ENCODE data around the gene RNU5D-1. TPM values are rescaled to one million over a fixed set of nuclear protein-coding genes. Genes with fewer than 3 reads are reported as not detected.
"Not testable (repeated sequence)": the region's sequence is repeated elsewhere in the genome, so short reads cannot be mapped to it uniquely, and the experiment has no call there.

RNU5D-1 gene
- total RNA-seq, 1 experiment from 2014 or later = not detected

DNA sequence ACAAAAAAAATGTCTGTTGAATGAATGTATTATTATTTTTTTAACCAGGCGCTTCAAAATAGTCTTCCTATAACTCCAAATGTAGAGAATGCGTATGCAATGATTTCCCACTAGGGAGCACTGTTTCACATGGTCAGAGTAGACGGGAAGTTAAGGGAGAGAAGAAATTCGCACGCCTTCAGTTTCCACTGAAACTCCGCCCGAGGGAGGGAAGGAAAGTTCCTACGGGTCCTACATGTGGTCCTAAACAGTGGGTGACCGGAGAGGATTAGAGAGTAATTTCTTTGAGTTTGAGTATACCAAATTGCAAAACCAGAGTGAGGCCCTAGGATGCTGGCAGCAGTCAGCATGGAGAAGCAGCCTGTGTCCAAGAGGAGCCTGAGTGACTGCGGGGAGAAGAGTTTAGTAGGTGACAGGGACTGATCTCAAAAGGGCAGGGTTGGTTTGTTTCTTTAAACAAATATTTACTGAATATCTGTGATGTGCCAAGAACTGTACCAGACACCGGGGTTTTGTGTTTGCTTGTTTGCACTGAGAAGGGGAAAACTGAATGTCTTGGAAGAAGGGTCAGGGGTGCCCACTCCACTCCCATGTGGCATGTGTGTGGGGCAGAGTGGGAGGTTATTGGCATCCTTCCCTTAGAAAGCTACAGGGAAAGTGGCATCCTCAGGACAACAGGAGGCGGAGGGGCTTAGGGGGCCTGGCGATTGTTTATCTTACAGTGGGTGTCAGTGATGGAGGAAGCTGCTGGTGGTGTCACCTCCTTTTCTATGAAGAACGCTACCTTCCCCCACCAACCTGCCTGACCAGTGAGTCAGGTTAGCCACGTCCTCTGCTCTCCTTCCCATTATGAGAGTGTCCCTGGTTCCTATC, 22.8 kb downstream of the RNU5D-1 start:
- in situ Hi-C loops (cut with HindIII; ENCODE audit: low pct_unique_long_range_greater_than_20kb, low sequenced_read_pairs) = no loop called here
- DNase-seq (ENCODE audit: low read depth) = peak; percentile 41

DNA sequence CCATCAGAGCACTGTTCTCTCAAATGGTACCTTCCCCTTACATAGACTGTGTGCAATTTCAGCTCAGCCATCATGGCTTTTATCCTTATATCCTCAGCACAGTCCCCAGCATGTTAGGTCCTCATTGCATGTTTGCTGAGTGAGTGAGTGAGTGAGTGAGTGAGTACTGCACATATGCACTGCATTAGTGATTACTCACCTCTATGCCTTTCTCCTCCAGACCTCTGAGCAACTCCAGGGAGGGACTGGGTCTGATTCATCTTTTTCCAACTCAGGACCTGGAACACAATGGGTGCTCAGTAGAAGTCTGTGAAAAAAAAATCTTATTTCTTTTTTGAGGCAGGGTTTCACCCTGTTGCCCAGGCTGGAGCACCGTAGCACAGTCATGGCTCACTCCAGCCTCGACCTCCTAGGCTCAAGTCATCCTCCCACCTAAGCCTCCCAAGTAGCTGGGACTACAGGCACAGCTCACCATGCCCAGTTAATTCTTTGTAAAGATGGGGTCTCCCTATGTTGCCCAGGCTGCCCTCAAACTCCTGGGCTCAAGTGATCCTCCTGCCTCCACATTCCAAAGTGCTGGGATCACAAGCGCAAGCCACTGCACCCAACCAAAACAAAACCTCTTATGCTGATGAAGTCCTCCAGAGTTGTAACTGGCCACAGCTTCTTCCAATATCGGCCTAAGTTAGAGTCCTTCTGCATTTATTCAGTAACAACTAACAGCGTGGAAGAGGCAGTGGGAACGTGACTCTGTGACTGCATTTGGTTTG, 23.7 kb downstream of the RNU5D-1 start:
- peak; percentile 60 for DNase-seq (ENCODE audit: low read depth)

DNA sequence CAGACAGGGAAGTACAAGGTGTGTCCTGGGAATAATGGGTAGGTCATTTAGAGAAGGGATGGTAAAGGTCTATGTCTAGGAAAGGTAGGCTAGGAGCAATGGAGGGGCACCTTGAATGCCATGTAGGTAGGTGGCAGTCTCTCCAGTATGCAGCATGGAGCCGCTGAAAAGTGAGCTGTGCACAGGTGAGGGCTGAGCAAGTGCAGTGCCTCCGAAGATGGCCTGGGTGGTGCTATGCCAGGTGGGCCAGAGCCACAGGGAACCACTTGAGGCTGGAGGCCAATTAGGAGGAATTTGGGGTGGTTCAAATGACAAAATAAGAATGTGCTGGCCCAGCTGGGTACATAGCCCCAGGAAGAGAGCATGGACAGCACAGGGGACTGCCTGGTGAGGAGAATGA, 25.0 kb downstream of the RNU5D-1 start:
- no peak for DNase-seq (ENCODE audit: low read depth)
- in situ Hi-C loops (cut with HindIII; ENCODE audit: low pct_unique_long_range_greater_than_20kb, low sequenced_read_pairs) = no loop called here

More for the DNA sequence above, 23.7 kb downstream of the RNU5D-1 start:
- in situ Hi-C loops (cut with HindIII; ENCODE audit: low pct_unique_long_range_greater_than_20kb, low sequenced_read_pairs) = no loop called here

GRCh38 chr1:44705470-44705869, 25.5 kb downstream of the RNU5D-1 start:
- DNase-seq (ENCODE audit: low read depth) = no peak
- in situ Hi-C loops (cut with HindIII; ENCODE audit: low pct_unique_long_range_greater_than_20kb, low sequenced_read_pairs) = no loop called here

- in situ Hi-C loops (cut with HindIII; ENCODE audit: low pct_unique_long_range_greater_than_20kb, low sequenced_read_pairs) = no loop called here
- DNase-seq (ENCODE audit: low read depth) = no peak
Observed at GRCh38 chr1:44701141-44701573, 29.8 kb downstream of the RNU5D-1 start.

DNA sequence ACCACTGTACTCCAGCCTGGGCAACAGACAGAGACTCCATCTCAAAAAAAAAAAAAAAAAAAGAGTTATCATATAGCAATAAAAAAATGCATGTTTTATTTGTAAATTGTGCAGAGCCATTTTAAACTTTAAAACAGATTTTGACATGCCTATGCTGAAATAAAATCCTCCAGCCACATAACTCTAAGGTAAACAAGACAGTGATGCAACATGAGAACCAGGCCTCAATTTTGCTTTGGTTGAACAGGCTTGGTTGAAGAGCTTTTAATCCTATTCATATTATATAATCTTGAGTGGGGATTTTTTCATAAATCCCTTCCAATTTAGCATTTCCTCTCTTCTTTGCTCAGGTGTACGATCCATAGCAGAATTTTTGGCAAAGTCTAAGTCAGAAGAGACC, 30.4 kb downstream of the RNU5D-1 start:
- in situ Hi-C loops (cut with HindIII; ENCODE audit: low pct_unique_long_range_greater_than_20kb, low sequenced_read_pairs) = no loop called here
- DNase-seq (ENCODE audit: low read depth) = no peak

DNA sequence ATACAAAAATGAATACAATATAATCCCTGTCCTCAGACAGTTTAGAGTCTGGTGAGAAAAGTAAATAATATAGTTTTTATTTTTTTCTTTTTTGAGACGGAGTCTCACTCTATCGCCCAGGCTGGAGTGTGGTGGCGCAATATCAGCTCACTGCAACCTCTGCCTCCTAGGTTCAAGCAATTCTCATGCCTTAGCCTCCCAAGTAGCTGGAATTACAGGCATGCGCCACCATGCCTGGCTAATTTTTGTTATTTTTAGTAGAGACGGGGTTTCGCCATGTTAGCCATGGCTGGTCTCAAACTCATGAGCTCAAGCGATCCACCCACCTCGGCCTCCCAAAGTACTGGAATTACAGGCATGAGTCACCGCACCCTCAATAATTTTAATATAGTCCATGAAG, 31.6 kb downstream of the RNU5D-1 start:
- DNase-seq (ENCODE audit: low read depth); in situ Hi-C loops (cut with HindIII; ENCODE audit: low pct_unique_long_range_greater_than_20kb, low sequenced_read_pairs): not testable (repeated sequence)

DNA sequence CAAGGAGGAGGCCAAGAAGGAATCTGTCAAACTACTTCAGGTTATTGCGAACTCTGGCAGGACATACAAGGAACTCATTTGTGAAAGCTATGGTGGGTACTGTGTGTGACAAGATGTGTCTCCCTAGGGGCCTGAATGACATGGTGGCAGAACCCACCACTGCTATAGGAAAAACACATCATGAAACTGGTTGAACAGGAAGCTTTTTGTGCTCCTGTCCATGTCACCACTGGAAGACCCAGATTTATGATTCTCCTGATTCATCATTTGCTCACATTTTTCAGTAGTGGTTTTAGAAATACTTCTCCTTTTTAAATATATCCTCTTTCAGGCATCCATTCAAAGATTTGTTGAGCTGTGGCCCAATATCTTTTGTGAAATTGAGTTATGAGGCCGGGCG, 32.8 kb downstream of the RNU5D-1 start:
- in situ Hi-C loops (cut with HindIII; ENCODE audit: low pct_unique_long_range_greater_than_20kb, low sequenced_read_pairs) = no loop called here
- DNase-seq (ENCODE audit: low read depth) = no peak

DNA sequence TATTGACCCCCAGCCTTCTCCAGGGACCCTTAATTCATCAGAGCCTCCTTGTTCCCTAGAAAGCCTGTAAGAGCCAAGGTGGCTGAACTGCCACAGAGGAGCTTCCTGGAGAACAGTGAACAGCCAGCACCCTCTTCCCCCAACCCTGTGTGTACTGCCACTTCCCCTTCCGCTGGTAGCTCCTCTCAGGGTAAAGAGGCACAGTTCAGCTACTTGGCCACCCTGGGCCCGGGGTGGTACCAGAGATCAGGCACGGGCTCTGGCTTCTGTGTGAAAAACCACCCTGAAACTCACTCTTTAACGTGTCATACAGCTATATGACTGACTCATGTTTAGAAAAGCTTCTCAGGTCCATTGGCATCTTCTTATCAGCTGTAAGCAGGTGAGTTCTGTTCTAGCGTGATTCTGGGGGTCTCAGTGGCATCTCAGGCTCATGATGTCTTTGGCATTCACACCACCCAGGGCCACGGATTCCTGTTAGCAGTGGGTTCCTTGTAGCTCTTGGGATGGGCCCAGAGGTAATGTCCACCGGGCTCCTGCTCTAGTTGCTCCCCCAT, 34.1 kb downstream of the RNU5D-1 start:
- in situ Hi-C loops (cut with HindIII; ENCODE audit: low pct_unique_long_range_greater_than_20kb, low sequenced_read_pairs) = no loop called here
- DNase-seq (ENCODE audit: low read depth) = no peak

GRCh38 chr1:44696101-44696500, 34.9 kb downstream of the RNU5D-1 start:
- in situ Hi-C loops (cut with HindIII; ENCODE audit: low pct_unique_long_range_greater_than_20kb, low sequenced_read_pairs) = no loop called here
- no peak for DNase-seq (ENCODE audit: low read depth)

GRCh38 chr1:44695671-44696070, 35.3 kb downstream of the RNU5D-1 start:
- in situ Hi-C loops (cut with HindIII; ENCODE audit: low pct_unique_long_range_greater_than_20kb, low sequenced_read_pairs) = no loop called here
- DNase-seq (ENCODE audit: low read depth) = no peak

DNA sequence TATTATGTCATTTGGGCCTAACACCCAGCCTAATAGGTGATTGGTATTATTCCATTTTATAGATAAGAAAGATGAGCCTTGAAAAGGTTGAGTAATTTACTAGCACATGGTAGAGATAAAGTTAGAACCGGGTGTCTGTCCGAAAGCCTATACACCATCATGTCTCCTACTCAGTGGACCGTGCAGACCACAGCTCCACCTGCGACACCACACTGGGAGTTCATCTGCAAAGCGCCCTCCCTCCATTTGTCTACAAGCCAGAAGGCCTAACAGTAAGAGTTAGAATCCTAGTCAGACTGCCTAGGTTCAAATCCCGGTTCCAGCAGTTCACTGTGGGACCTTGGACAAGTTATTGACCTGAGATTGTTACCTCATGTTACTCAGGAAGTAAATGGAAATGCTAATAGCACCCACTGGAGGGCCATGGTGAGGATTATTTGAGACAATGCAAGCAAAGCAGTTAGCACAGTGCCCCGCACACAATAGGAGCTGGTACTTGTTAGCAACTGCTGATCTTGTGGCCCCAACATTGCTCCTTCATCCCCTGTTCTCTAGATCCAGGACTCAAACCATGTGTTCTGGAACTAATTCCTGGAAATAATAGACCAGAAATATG, 36.0 kb downstream of the RNU5D-1 start:
- in situ Hi-C loops (cut with HindIII; ENCODE audit: low pct_unique_long_range_greater_than_20kb, low sequenced_read_pairs) = no loop called here
- DNase-seq (ENCODE audit: low read depth) = no peak

DNA sequence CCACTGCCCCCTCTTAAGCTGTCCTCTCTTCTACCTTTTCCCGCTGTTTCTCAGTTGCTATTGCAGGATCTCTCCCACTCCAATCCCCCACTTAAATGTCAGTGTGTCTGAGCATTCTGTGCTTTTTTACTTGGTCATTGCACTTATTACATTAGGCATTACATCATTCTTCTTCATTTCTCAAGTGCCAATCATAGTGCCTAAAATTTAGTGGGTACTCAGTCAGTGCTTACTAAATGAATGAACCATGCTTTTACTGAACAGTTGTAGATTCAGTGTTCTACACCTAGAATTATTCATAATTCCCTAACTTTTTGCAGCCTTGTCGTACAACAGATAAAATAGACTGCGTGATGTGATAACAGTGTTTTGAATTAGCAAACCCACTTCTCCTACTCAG, 37.1 kb downstream of the RNU5D-1 start:
- no peak for DNase-seq (ENCODE audit: low read depth)
- in situ Hi-C loops (cut with HindIII; ENCODE audit: low pct_unique_long_range_greater_than_20kb, low sequenced_read_pairs) = no loop called here

- in situ Hi-C loops (cut with HindIII; ENCODE audit: low pct_unique_long_range_greater_than_20kb, low sequenced_read_pairs) = no loop called here
- DNase-seq (ENCODE audit: low read depth) = no peak
Observed at GRCh38 chr1:44693159-44693558, 37.8 kb downstream of the RNU5D-1 start.

- in situ Hi-C loops (cut with HindIII; ENCODE audit: low pct_unique_long_range_greater_than_20kb, low sequenced_read_pairs) = no loop called here
- no peak for DNase-seq (ENCODE audit: low read depth)
Observed at GRCh38 chr1:44689447-44689765, 41.6 kb downstream of the RNU5D-1 start.

DNA sequence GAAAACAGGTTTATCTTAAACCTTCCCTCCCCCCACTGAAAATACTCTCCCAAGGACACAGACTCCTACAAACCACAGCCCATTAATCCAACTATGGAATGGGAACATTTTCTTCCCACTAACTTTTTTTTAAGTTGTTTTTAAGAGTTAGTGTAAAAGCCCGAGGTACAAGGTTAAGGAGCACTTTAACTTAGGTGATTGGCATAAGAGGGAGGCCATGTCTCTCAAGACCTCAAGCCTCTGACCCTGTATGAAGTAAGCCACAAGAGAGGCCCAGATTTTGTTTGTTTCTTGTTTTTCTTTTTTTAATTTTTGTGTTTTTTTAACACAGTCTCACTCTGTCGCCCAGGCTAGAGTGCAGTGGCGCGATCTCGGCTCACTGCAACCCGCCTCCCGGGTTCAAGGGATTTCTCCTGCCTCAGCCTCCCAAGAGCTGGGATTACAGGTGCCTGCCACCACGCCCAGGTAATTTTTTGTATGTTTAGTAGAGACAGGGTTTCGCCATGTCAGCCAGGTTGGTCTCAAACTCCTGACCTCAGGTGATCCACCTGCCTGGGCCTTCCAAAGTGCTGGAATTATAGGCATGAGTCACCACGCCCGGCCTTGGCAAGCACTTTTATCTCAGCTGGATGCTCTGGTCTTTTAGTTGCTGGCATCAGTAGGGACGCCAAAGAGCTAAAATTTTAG, 42.1 kb downstream of the RNU5D-1 start:
- no peak for DNase-seq (ENCODE audit: low read depth)
- in situ Hi-C loops (cut with HindIII; ENCODE audit: low pct_unique_long_range_greater_than_20kb, low sequenced_read_pairs) = no loop called here

DNA sequence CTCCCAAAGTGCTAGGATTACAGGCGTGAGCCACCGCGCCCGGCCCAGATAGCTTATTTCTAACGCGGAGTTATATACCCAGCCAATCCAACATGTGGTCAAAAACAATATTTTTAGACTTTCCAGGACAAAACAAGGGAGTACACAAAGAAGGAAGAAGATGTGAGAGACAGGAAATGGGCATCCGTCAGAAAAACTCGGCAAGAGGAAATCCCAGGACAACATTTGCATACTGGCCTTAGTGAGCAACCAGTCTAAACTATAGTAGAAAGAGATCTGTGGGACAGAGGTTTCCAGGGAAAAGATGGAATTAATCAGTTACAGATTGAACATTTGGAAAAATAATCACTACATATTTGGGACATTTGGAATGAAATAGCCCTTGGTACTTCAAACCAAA, 45.1 kb downstream of the RNU5D-1 start:
- in situ Hi-C loops (cut with HindIII; ENCODE audit: low pct_unique_long_range_greater_than_20kb, low sequenced_read_pairs) = no loop called here
- no peak for DNase-seq (ENCODE audit: low read depth)

GRCh38 chr1:44685218-44685617, 45.8 kb downstream of the RNU5D-1 start:
- in situ Hi-C loops (cut with HindIII; ENCODE audit: low pct_unique_long_range_greater_than_20kb, low sequenced_read_pairs) = no loop called here
- no peak for DNase-seq (ENCODE audit: low read depth)
